ENCODE results near the gene HS3ST5. TPM values are rescaled to one million over a fixed set of nuclear protein-coding genes. Genes with fewer than 3 reads are reported as not detected.

Gene HS3ST5
- total and polyA plus RNA-seq, 4 donors = 0.02 to 0.18 (median 0.04) TPM; not detected in 1

- TF ChIP-seq CTCF (IDR thresholded peaks at IDR 0.05; ENCODE audit: control extremely low read depth, extremely low read depth) = no peak
- H3K4me3 ChIP-seq = no peak overlapping the region
- no peaks in the 10 kb centered on the region for H3K36me3 ChIP-seq (ENCODE audit: control insufficient read depth in 4 of 4, insufficient read depth in 4 of 4, low read length in 4 of 4)
- no peaks in the 10 kb centered on the region for H3K4me1 ChIP-seq (ENCODE audit: control insufficient read depth in 5 of 5, insufficient read depth in 5 of 5, low read length in 5 of 5)
- DNase-seq = no peak
- no peak for ATAC-seq (ENCODE audit: insufficient read depth, low FRiP score)
- 79 to 83% methylated on average over 10 of the region's 10 CpGs for WGBS, 2 donors
- no peaks in the 10 kb centered on the region for H3K9me3 ChIP-seq (ENCODE audit: control insufficient read depth in 4 of 4, insufficient read depth in 3 of 4, low read length in 3 of 4)
- H3K27me3 ChIP-seq (ENCODE audit: control insufficient read depth in 3 of 3, insufficient read depth in 3 of 3, low read length in 2 of 3) = no peaks in the 10 kb centered on the region
- H3K9ac ChIP-seq (ENCODE audit: insufficient read depth in 1 of 2, low read length in 2 of 2) = no peak overlapping the region
- no peak overlapping the region for H3K27ac ChIP-seq (ENCODE audit: low read depth in 1 of 2, low read length in 1 of 2)
Measured at GRCh38 chr6:114100215-114100994, 242.4 kb downstream of the HS3ST5 start.

GRCh38 chr6:114096561-114097172 is 246.2 kb downstream of the HS3ST5 start:
- H3K4me1 ChIP-seq (ENCODE audit: control insufficient read depth in 5 of 5, insufficient read depth in 5 of 5, low read length in 5 of 5) = no peaks in the 10 kb centered on the region
- WGBS, 2 donors = 1 to 5% methylated on average over 2 of the region's 2 CpGs
- no peak for TF ChIP-seq CTCF (IDR thresholded peaks at IDR 0.05; ENCODE audit: control extremely low read depth, extremely low read depth)
- no peak overlapping the region for H3K27ac ChIP-seq (ENCODE audit: low read depth in 1 of 2, low read length in 1 of 2)
- H3K36me3 ChIP-seq (ENCODE audit: control insufficient read depth in 4 of 4, insufficient read depth in 4 of 4, low read length in 4 of 4) = no peaks in the 10 kb centered on the region
- DNase-seq (peak in 2 of 3 donors; percentile 43 to 45), ATAC-seq (ENCODE audit: insufficient read depth, low FRiP score) (no peak)
- H3K9ac ChIP-seq (ENCODE audit: insufficient read depth in 1 of 2, low read length in 2 of 2) = no peak overlapping the region
- H3K27me3 ChIP-seq (ENCODE audit: control insufficient read depth in 3 of 3, insufficient read depth in 3 of 3, low read length in 2 of 3) = no peaks in the 10 kb centered on the region
- no peaks in the 10 kb centered on the region for H3K9me3 ChIP-seq (ENCODE audit: control insufficient read depth in 4 of 4, insufficient read depth in 3 of 4, low read length in 3 of 4)
- H3K4me3 ChIP-seq = no peak overlapping the region

GRCh38 chr6:114092943-114093342 is 249.9 kb downstream of the HS3ST5 start:
- Histone ChIP-seq H3K9ac (ENCODE audit: insufficient read depth in 1 of 2, low read length in 2 of 2) (no peak overlapping the region), H3K36me3 (ENCODE audit: control insufficient read depth in 4 of 4, insufficient read depth in 4 of 4, low read length in 4 of 4) (no peaks in the 10 kb centered on the region), H3K4me3 (no peak overlapping the region), H3K27me3 (ENCODE audit: control insufficient read depth in 3 of 3, insufficient read depth in 3 of 3, low read length in 2 of 3) (peaks cover 0 to 2% (median 0%) of the 10 kb centered on the region in 3 donors), H3K9me3 (ENCODE audit: control insufficient read depth in 4 of 4, insufficient read depth in 3 of 4, low read length in 3 of 4) (no peaks in the 10 kb centered on the region), H3K27ac (ENCODE audit: low read depth in 1 of 2, low read length in 1 of 2) (no peak overlapping the region), H3K4me1 (ENCODE audit: control insufficient read depth in 5 of 5, insufficient read depth in 5 of 5, low read length in 5 of 5) (no peaks in the 10 kb centered on the region)
- ATAC-seq (ENCODE audit: insufficient read depth, low FRiP score) = no peak
- WGBS, 2 donors = 90 to 97% methylated on average over 2 of the region's 2 CpGs
- DNase-seq = no peak
- TF ChIP-seq CTCF (IDR thresholded peaks at IDR 0.05; ENCODE audit: control extremely low read depth, extremely low read depth) = no peak
